HepG2 (cell line): Measurements from ENCODE around the gene FAM162A. TPM values are rescaled to one million over a fixed set of nuclear protein-coding genes. Genes with fewer than 3 reads are reported as not detected.

Experiments used
- ATF3 ChIP-seq: sonication (generic); formaldehyde crosslinking; IDR thresholded peaks from 2 replicates; pipeline ENCODE4 v1.4.0; 2020; ENCODE audit warnings: missing genetic modification reagents
- HNRNPH1 ChIP-seq: fragments of 200-400 bp; formaldehyde crosslinking; optimal IDR thresholded peaks from 2 replicates; pipeline ENCODE3; 2017; ENCODE audit warnings: mild to moderate bottlenecking, low read depth, low read length
- JDP2 ChIP-seq: sonication (generic); formaldehyde crosslinking; IDR thresholded peaks from 2 replicates; pipeline ENCODE4 v1.8.1; 2022; ENCODE audit warnings: missing genetic modification reagents, borderline replicate concordance
- MEIS2 ChIP-seq: sonication (generic); formaldehyde crosslinking; IDR thresholded peaks from 2 replicates; pipeline ENCODE4 v1.9.0; 2021; ENCODE audit warnings: mild to moderate bottlenecking, missing genetic modification reagents
- MTA1 ChIP-seq: sonication (generic); formaldehyde crosslinking; IDR thresholded peaks from 2 replicates; pipeline ENCODE4 v1.4.0; 2020; ENCODE audit warnings: missing genetic modification reagents, mild to moderate bottlenecking, borderline replicate concordance
- MTF1 ChIP-seq: sonication (generic); formaldehyde crosslinking; IDR thresholded peaks from 2 replicates; pipeline ENCODE4 v1.5.0; 2020; ENCODE audit warnings: missing genetic modification reagents
- NFYB ChIP-seq: sonication (generic); formaldehyde crosslinking; IDR thresholded peaks from 2 replicates; pipeline ENCODE4 v1.4.0; 2020; ENCODE audit warnings: missing genetic modification reagents
- PITX1 ChIP-seq: sonication (generic); formaldehyde crosslinking; IDR thresholded peaks from 2 replicates; pipeline ENCODE4 v1.5.1; 2020; ENCODE audit warnings: mild to moderate bottlenecking, missing genetic modification reagents
- RAD21 ChIP-seq: fragments of 450-650 bp; formaldehyde crosslinking; IDR thresholded peaks from 2 replicates; pipeline ENCODE4 v1.5.0; 2020; ENCODE audit warnings: mild to moderate bottlenecking
- RFX5 ChIP-seq: IDR thresholded peaks from 2 replicates; pipeline ENCODE4 v1.6.1; 2011; ENCODE audit warnings: low read depth, low read length, improper control_type of control experiment
- SP2 ChIP-seq: sonication (generic); formaldehyde crosslinking; IDR thresholded peaks from 2 replicates; pipeline ENCODE4 v1.5.1; 2020; ENCODE audit warnings: mild to moderate bottlenecking, missing genetic modification reagents
- THAP11 ChIP-seq: IDR thresholded peaks from 2 replicates; pipeline ENCODE4 v1.6.1; 2016; ENCODE audit warnings: missing biosample characterization, missing genetic modification reagents
- TRIM24 ChIP-seq: sonication (generic); formaldehyde crosslinking; IDR thresholded peaks from 2 replicates; pipeline ENCODE4 v1.8.0; 2022; ENCODE audit warnings: mild to moderate bottlenecking, missing genetic modification reagents
- ZFY ChIP-seq: sonication (generic); formaldehyde crosslinking; IDR thresholded peaks from 2 replicates; pipeline ENCODE4 v1.4.0; 2020; ENCODE audit warnings: missing genetic modification reagents
- ZNF512B ChIP-seq: sonication (generic); formaldehyde crosslinking; IDR thresholded peaks from 2 replicates; pipeline ENCODE4 v1.5.1; 2020; ENCODE audit warnings: missing genetic modification reagents, mild to moderate bottlenecking, borderline replicate concordance
- ZNF550 ChIP-seq: sonication (generic); formaldehyde crosslinking; IDR thresholded peaks from 2 replicates; pipeline ENCODE4 v1.4.0; 2020; ENCODE audit warnings: mild to moderate bottlenecking, missing genetic modification reagents, borderline replicate concordance
- ZNF562 ChIP-seq: sonication (generic); formaldehyde crosslinking; IDR thresholded peaks from 2 replicates; pipeline ENCODE4 v1.8.0; 2022; ENCODE audit warnings: missing genetic modification reagents, borderline replicate concordance
- polyA plus RNA-seq, 8 experiments: library from polyadenylated mRNA; depleted of rRNA in 3 of 8; stranded (reverse) in 7 of 8; unstranded in 1 of 8; fragments of >200 nt; fragmentation: Illumina TruSeq in 4 of 8; extraction: Trizol in 4 of 8; gene quantifications; 2 replicates each; pipeline versions ENCODE4 v1.2.1 to v1.2.3, GENCODE V29; 2011 to 2016; ENCODE audit warnings: low read depth in 4 of 8, missing spikeins in 1 of 8, mixed read lengths in 1 of 8; ENCODE audit not compliant: insufficient read depth in 1 of 8
- total RNA-seq, 5 experiments: library from RNA; depleted of rRNA; stranded (reverse); fragments of >200 nt; fragmentation: Illumina TruSeq; extraction: Trizol; gene quantifications; 2 replicates each; pipeline ENCODE4 v1.2.3, GENCODE V29; 2016; ENCODE audit warnings: low read depth in 1 of 5
- TF ChIP-seq, protein P1 (sequence below): sonication (generic); formaldehyde crosslinking; IDR thresholded peaks from 2 replicates; pipeline ENCODE4 v1.5.0; 2020; ENCODE audit warnings: mild to moderate bottlenecking, missing genetic modification reagents, moderate library complexity
- TF ChIP-seq, protein P2 (sequence below): sonication (generic); formaldehyde crosslinking; IDR thresholded peaks from 2 replicates; pipeline ENCODE4 v1.9.0; 2022; ENCODE audit warnings: missing genetic modification reagents, mild to moderate bottlenecking, borderline replicate concordance

Gene FAM162A
- total and polyA plus RNA-seq, 2 of the 13 experiments (the other 11 are each of a cell fraction or from before 2014, with no cell fraction given): 115 to 155 TPM

DNA sequence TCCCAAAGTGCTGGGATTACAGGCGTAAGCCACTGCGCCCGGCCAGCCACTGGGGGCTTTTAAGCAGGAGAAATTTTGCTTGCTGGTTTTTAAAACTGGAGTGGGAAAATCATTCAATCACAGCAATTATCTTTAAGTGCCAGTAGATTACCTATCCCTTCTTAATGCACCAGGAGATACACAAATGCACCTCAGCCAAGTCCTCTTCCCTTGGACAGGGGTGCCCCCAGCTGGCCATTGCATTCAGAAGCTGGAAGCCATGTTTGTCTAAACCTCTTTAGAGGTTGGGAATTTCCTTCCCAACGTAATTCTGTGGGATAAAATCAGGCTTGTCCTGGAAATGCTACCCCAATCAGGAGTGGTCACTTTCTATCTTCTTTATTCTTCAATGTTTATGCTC, 27.6 kb upstream of the FAM162A start (continued):
- TF ChIP-seq ZNF512B (CRISPR knock-in tag) (no peak), MTA1 (CRISPR knock-in tag) (no peak), RAD21 (CRISPR knock-in tag) (peak; percentile 74), MTF1 (CRISPR knock-in tag) (no peak), TRIM24 (no peak), ZNF550 (no peak), ZNF562 (CRISPR knock-in tag) (no peak), NFYB (CRISPR knock-in tag) (no peak), HNRNPH1 (no peak), ATF3 (CRISPR knock-in tag) (no peak), SP2 (CRISPR knock-in tag) (no peak), MEIS2 (CRISPR knock-in tag) (no peak), ZFY (CRISPR knock-in tag) (no peak), JDP2 (CRISPR knock-in tag) (no peak), RFX5 (no peak), PITX1 (no peak), THAP11 (no peak)
- TF ChIP-seq, protein P1, sequence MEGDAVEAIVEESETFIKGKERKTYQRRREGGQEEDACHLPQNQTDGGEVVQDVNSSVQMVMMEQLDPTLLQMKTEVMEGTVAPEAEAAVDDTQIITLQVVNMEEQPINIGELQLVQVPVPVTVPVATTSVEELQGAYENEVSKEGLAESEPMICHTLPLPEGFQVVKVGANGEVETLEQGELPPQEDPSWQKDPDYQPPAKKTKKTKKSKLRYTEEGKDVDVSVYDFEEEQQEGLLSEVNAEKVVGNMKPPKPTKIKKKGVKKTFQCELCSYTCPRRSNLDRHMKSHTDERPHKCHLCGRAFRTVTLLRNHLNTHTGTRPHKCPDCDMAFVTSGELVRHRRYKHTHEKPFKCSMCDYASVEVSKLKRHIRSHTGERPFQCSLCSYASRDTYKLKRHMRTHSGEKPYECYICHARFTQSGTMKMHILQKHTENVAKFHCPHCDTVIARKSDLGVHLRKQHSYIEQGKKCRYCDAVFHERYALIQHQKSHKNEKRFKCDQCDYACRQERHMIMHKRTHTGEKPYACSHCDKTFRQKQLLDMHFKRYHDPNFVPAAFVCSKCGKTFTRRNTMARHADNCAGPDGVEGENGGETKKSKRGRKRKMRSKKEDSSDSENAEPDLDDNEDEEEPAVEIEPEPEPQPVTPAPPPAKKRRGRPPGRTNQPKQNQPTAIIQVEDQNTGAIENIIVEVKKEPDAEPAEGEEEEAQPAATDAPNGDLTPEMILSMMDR (CRISPR knock-in tag): peak; percentile 78
- TF ChIP-seq, protein P2, sequence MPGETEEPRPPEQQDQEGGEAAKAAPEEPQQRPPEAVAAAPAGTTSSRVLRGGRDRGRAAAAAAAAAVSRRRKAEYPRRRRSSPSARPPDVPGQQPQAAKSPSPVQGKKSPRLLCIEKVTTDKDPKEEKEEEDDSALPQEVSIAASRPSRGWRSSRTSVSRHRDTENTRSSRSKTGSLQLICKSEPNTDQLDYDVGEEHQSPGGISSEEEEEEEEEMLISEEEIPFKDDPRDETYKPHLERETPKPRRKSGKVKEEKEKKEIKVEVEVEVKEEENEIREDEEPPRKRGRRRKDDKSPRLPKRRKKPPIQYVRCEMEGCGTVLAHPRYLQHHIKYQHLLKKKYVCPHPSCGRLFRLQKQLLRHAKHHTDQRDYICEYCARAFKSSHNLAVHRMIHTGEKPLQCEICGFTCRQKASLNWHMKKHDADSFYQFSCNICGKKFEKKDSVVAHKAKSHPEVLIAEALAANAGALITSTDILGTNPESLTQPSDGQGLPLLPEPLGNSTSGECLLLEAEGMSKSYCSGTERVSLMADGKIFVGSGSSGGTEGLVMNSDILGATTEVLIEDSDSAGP (CRISPR knock-in tag): no peak
- TF ChIP-seq, all 625 proteins: peak for 6
